GM12874 (cell line): ENCODE data around the gene PRUNE1.

ENCODE experiments used
- CTCF ChIP-seq: IDR thresholded peaks from 2 replicates; pipeline ENCODE4 v1.5.1; 2011; ENCODE audit warnings: low read depth, mild to moderate bottlenecking, control low read depth, low read length, moderate library complexity; ENCODE audit not compliant: insufficient read depth

The PRUNE1 gene

DNA sequence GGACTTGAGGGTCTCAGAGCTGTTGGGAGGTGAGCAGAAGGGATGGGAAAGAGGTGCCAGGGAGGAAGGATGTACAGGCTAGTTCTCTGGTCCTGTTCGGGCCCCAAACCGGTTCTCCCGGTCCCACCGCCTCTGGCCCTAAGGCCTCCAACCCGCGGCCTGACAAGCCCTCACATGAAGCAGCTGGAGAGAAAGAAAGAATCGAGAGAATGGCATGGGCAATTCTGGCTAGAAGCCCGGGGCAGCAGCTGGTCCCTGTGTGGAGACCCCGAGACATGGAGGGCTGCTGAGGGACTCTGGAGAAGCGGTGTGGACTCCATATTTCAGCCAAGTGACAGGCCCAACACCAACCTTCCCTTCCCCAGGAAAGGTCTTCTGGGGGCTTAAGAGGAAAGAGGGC is 50.4 kb downstream of the PRUNE1 start:
- no peak for TF ChIP-seq CTCF

DNA sequence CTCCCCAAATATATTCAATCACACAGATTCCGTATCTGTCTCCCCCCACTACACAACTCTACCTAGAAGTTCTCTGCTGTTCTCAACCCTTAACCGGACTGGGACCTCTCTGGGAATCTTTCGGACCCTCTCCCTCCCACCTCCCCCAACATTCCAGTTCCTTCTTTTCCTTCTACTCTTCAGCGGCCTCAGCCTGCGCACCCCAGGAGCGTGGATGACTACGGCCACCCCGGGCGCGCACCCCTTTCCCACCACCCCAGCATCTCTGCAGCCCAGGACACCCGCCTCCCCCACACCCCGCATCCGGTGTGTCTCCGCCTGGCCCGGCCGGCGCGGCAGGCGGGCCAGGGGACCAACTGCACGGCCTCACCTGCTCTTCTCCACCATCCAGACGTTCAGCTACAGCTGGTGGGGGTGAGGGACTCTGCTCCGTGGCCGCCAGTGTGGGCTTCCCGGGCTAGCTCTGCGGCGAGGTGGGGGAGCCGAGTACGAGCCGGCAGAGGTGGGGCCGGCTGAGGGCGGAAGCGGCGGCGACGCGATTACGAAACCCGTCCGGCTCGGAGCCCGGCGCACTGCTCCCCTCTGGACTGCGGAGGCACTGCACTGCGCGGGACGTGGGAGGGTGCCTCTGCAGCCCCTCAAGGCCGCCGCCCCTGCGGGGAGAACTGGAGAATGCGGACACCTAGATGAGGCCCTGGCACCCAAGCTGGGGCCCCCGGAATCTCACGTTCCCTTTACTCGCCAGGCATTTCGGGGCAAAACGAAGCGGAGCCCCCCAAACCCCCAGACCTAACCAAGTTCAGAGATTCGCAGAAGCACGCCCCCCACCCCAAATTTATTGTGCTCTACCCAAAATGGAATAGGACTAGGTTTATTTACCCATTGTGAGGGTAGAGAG is 51.1 kb downstream of the PRUNE1 start, which contains the start of gene CDC42SE1:
Gene CDC42SE1 (minus strand): TSS at position 514 of the 898 bp plus-strand sequence. CDS start 3,892 bp downstream, outside the sequence.
- TF ChIP-seq CTCF, result peak; percentile 93

- no peak for TF ChIP-seq CTCF
Observed at GRCh38 chr1:151060007-151060656, 51.9 kb downstream of the PRUNE1 start, which contains the start of gene MLLT11. Gene MLLT11, plus strand, starts transcription at chr1:151060397. Its CDS starts 6,828 bp downstream, at chr1:151067225.

DNA sequence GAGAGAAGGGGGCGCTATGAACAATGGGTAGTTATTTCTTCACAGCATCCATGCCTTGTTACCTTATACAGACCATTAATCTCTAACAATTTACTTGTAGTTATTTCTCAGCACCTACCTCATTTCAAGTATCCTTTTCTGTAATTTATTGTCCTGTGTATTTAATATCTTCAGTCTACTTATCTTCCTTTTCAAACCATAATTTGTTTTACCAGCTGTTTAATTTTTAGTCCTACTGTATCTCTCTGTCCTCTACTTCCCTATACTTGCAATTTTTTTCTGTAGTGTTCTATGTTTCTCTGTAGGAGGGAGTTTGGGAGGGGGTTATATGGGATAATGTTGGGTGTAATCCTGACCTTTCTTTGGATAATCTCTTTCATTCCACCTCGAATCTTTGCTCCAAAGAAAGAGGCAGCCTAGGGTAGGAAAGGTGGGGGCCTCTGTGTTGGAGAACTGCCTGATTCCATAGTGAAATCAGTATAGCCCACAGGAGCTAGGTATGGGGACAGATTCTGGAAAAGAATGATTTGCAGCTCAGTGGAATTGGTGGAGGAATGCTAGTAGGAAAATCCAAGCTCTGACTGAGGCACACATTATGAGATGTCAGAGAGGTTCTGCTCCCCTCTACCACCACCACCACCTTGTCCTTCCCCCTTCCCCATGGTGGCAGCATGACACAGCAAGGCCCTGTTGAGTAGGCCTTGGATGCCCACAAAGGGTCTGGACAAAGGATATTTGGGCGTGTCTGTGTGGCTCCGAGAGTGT is 52.6 kb downstream of the PRUNE1 start:
- no peak for TF ChIP-seq CTCF

DNA sequence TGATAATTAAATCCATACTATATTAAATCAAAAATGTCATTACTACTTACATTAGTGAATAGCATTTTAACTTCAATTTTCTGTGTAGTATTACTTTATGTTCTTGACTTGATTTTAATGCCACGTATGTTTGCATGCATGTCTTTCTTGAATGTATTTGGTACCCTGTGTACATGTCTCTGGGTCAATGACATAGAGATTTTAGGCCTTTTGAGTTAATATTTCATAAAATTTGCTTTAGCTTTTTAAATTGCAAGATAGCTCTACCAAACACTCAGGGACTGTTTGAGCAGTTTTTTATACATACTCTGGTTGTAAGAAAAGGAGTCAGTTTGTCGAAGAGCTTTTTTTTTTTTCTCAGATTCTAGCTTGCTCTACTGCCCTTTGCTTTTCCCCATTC is 53.5 kb downstream of the PRUNE1 start:
- no peak for TF ChIP-seq CTCF

DNA sequence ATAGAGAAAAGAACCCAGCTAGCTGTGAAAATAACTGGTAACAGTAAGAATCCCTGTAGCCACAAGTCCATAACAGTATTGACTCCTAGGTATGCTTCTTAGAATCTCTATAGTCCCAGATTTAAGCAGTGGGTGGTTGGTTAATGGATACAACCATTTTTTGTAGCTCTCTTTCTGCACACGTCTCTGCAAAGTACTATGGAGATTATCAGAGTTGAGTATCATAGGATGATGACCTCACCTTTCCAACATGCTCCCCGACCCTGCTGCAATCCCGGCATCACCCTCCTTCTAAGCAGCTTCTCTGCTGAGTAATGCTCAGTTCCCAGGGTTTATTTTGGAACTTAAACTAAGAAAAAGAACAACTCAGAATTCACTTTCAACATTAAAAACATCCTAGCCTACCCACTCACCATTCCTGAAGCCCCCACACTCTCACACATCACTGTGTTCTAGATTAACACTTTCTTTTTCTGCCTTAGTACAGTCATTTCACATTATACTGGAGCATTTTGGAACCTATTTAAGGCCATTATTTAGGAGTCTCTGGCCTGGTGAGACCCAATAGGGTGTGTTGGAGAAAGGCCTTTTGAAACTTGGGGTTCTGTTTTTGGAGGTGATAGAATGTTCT is 54.6 kb downstream of the PRUNE1 start:
- TF ChIP-seq CTCF, result no peak
